SK-N-MC (cell line): ENCODE measurements around the gene IGIP.

ENCODE experiments used
- EZH2 ChIP-seq: fragments of 200-600 bp; sonication (generic); IDR thresholded peaks from one replicate; pipeline ENCODE4 v1.6.1; 2017; ENCODE audit warnings: antibody characterized with exemption
- POLR2AphosphoS5 ChIP-seq: IDR thresholded peaks from 2 replicates; pipeline ENCODE4 v1.6.1; 2012; ENCODE audit warnings: mild to moderate bottlenecking, low read depth, low read length, borderline replicate concordance

GRCh38 chr5:140076142-140076541 lies 49.6 kb upstream of the IGIP start:
- TF ChIP-seq EZH2 (no peak), POLR2AphosphoS5 (no peak)
